ENCODE measurements around the gene TRMT11.

The TRMT11 gene

DNA sequence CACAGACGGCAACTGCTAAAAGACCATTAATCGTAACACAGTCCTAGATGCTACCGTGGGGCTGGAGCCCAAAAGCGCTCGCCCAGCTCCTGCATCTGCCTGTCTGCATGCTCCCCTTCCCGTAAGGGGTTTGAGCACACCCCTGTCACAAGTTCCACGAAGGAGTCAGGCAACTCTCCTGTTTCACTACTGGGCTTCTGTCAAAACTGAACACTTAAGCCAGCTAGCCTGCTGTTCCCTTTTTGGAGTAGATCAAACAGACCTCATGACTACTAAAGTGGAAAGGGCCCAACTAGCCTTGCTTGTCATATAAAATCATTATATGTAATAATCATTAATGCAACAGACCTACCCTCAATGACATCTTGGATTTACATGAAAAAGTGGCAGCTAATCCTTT, 61.3 kb downstream of the TRMT11 start:
- TF ChIP-seq, protein P1, sequence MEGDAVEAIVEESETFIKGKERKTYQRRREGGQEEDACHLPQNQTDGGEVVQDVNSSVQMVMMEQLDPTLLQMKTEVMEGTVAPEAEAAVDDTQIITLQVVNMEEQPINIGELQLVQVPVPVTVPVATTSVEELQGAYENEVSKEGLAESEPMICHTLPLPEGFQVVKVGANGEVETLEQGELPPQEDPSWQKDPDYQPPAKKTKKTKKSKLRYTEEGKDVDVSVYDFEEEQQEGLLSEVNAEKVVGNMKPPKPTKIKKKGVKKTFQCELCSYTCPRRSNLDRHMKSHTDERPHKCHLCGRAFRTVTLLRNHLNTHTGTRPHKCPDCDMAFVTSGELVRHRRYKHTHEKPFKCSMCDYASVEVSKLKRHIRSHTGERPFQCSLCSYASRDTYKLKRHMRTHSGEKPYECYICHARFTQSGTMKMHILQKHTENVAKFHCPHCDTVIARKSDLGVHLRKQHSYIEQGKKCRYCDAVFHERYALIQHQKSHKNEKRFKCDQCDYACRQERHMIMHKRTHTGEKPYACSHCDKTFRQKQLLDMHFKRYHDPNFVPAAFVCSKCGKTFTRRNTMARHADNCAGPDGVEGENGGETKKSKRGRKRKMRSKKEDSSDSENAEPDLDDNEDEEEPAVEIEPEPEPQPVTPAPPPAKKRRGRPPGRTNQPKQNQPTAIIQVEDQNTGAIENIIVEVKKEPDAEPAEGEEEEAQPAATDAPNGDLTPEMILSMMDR (IDR thresholded peaks at IDR 0.05; ENCODE audit: low read depth, low read length), result no peak
- DNase-seq (ENCODE audit: low read depth in 2 of 2), result no peak
- no peak overlapping the region for H3K4me3 ChIP-seq (replicated peaks in 1 of 2; ENCODE audit: low read depth in 2 of 2, low read length in 2 of 2)

GRCh38 chr6:126048635-126049034, 62.3 kb downstream of the TRMT11 start:
- no peak for DNase-seq (ENCODE audit: low read depth in 2 of 2)
- TF ChIP-seq, protein P1 (IDR thresholded peaks at IDR 0.05; ENCODE audit: low read depth, low read length), result no peak
- H3K4me3 ChIP-seq (replicated peaks in 1 of 2; ENCODE audit: low read depth in 2 of 2, low read length in 2 of 2), result no peak overlapping the region

DNA sequence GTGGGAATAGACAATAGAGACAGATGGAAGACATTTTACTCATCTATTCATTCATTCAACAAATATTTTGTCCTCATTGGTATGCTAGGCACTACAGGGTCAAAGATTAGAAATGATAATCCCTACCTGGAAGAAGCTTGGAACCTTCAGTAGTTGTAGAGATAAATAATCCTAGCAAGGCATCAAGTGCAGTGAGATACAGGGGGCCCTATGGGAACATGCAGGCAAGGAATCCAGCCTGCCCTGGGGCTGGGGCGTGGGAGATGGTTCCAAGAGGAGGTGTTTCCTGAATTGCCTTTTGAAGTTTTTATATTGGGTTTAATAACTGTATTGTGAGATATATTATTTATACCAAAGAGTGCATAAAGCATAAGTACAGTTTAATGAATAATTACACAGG, 64.5 kb downstream of the TRMT11 start:
- TF ChIP-seq, protein P1 (IDR thresholded peaks at IDR 0.05; ENCODE audit: low read depth, low read length), result no peak
- no peak overlapping the region for H3K4me3 ChIP-seq (replicated peaks in 1 of 2; ENCODE audit: low read depth in 2 of 2, low read length in 2 of 2)
- DNase-seq (ENCODE audit: low read depth in 2 of 2), result no peak

GRCh38 chr6:126051791-126052190, 65.5 kb downstream of the TRMT11 start:
- DNase-seq (ENCODE audit: low read depth in 2 of 2), result no peak
- H3K4me3 ChIP-seq (replicated peaks in 1 of 2; ENCODE audit: low read depth in 2 of 2, low read length in 2 of 2), result no peak overlapping the region
- TF ChIP-seq, protein P1 (IDR thresholded peaks at IDR 0.05; ENCODE audit: low read depth, low read length), result no peak

- no peak for DNase-seq (ENCODE audit: low read depth in 2 of 2)
- TF ChIP-seq, protein P1 (IDR thresholded peaks at IDR 0.05; ENCODE audit: low read depth, low read length), result no peak
- H3K4me3 ChIP-seq (replicated peaks in 1 of 2; ENCODE audit: low read depth in 2 of 2, low read length in 2 of 2), result no peak overlapping the region
Observed at GRCh38 chr6:126052485-126052884, 66.1 kb downstream of the TRMT11 start.

DNA sequence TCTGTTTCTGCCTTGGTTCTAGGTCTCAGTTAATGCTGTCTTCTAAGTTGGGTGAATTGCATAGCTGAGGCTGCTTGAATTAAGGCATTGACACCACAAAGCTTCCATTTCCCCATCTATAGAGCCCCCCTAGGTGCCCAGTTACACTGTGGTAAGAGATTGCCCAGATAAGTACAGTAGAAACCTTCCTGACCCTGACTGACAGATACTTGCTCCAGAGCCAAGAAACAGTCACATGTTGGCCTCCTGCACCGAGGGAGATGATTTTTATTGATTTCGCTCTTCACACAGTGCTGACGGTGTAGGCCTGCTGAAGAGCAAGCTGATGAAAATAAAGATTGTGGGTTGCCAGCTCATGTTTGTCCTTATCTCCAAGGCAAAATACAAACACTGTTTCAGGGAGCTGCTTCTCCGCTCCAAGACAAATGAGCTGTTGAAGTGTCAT, 67.9 kb downstream of the TRMT11 start:
- TF ChIP-seq, protein P1 (IDR thresholded peaks at IDR 0.05; ENCODE audit: low read depth, low read length), result no peak
- DNase-seq (ENCODE audit: low read depth in 2 of 2), result peak in 1 of 2 donors; percentile 50
- no peak overlapping the region for H3K4me3 ChIP-seq (replicated peaks in 1 of 2; ENCODE audit: low read depth in 2 of 2, low read length in 2 of 2)

DNA sequence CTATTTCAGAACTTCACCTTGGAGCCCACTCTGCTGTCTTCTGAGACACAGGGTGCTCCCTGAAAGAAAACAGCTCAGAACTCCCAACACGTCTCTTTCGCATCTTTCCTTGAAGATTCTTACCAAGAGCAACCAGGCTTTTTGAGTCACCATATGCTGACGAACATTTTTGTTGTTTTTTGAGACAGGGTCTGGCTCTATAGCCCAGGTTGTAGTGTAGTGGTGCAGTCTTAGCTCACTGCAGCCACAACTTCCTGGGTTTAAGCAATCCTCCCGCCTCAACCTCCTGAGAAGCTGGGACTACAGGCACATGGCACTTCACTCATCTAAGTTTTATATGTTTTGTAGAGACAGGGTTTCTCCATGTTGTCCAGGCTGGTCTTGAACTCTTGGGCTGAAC, 68.5 kb downstream of the TRMT11 start:
- no peak for DNase-seq (ENCODE audit: low read depth in 2 of 2)

More for the DNA sequence above, 68.5 kb downstream of the TRMT11 start:
- no peak overlapping the region for H3K4me3 ChIP-seq (replicated peaks in 1 of 2; ENCODE audit: low read depth in 2 of 2, low read length in 2 of 2)
- TF ChIP-seq, protein P1 (IDR thresholded peaks at IDR 0.05; ENCODE audit: low read depth, low read length), result no peak
